Body of pancreas (tissue), 4 donors: Measurements from ENCODE around the gene IGSF21. TPM values are rescaled to one million over a fixed set of nuclear protein-coding genes. Genes with fewer than 3 reads are reported as not detected.

Experiments used
- ATAC-seq: fragments of 150-250 bp; one replicate; pipeline ENCODE4 v1.9.1; 2016
- DNase-seq, 4 donors: peaks; one replicate each; pipeline ENCODE4 v3.0.0-alpha.2; 2019
- H3K27ac ChIP-seq, 4 donors: fragments of 200-600 bp; sonication (generic); 1 replicate in 3 of 4; 2 replicates in 1 of 4; pipeline versions ENCODE4 v1.5.1 to v1.6.1; 2016 to 2019; ENCODE audit warnings: mild to moderate bottlenecking in 1 of 4, mixed read lengths in 1 of 4, moderate library complexity in 1 of 4
- H3K27me3 ChIP-seq, 2 donors: fragments of 200-600 bp; sonication (generic); one replicate each; pipeline ENCODE4 v1.6.0; 2016; ENCODE audit warnings: mild to moderate bottlenecking in 1 of 2
- H3K36me3 ChIP-seq, 2 donors: fragments of 200-600 bp; sonication (generic); replicated peaks in 1 of 2; 2 replicates each; pipeline ENCODE4 v1.5.1; 2016; ENCODE audit warnings: low read depth in 2 of 2; ENCODE audit not compliant: insufficient read depth in 1 of 2
- H3K4me1 ChIP-seq: fragments of 200-600 bp; sonication (generic); one replicate; pipeline ENCODE4 v1.6.0; 2016
- H3K4me3 ChIP-seq, 2 donors: fragments of 200-600 bp; sonication (generic); 1 replicate in 1 of 2; 2 replicates in 1 of 2; pipeline ENCODE4 v1.5.1; 2016 to 2019
- H3K9me3 ChIP-seq, 3 donors: fragments of 200-600 bp; sonication (generic); 1 replicate in 2 of 3; 2 replicates in 1 of 3; pipeline ENCODE4 v1.5.1; 2016
- CTCF ChIP-seq, 7 experiments: fragments of 450-650 bp in 4 of 7; fragments of 200-600 bp in 3 of 7; sonication (generic) in 3 of 7; IDR thresholded peaks; one replicate each; pipeline ENCODE4 v1.5.1; 2016 to 2019; ENCODE audit warnings: antibody characterized with exemption in 7 of 7
- POLR2A ChIP-seq, 3 donors: fragments of 450-650 bp; IDR thresholded peaks; one replicate each; pipeline ENCODE4 v1.6.1; 2016; ENCODE audit warnings: antibody characterized with exemption in 3 of 3, mild to moderate bottlenecking in 2 of 3
- WGBS, 2 donors: methylation state at CpG; one replicate each; pipeline ENCODE4 v1.1.5; 2017; 5-methylcytosine and 5-hydroxymethylcytosine counted together
- intact Hi-C: fragments of 100-400 bp; cut with DNase I; formaldehyde crosslinking; loops from one replicate; pipeline ENCODE4 v1.15.1; 2023
- total RNA-seq, 2 donors: library from RNA; depleted of rRNA; stranded (reverse); fragments of >200 nt; gene quantifications; one replicate each; pipeline ENCODE4 v1.1.0, GENCODE V29; 2016

The IGSF21 gene
- total RNA-seq, 2 donors from 2014 or later: 0.33 to 2.1 TPM

GRCh38 chr1:18093193-18093592, 14.4 kb upstream of the IGSF21 start:
- DNase-seq (no peak), ATAC-seq (no peak)
- 33 to 40% methylated on average over 1 to 2 of the region's 2 CpGs for WGBS, 2 donors
- TF ChIP-seq POLR2A (IDR thresholded peaks at IDR 0.05) (no peak), CTCF (IDR thresholded peaks at IDR 0.05) (no peak)
- Histone ChIP-seq H3K4me1 (no peaks in the 10 kb centered on the region), H3K36me3 (no peaks in the 10 kb centered on the region), H3K4me3 (no peak overlapping the region), H3K9me3 (no peaks in the 10 kb centered on the region), H3K27ac (no peak overlapping the region), H3K27me3 (no peaks in the 10 kb centered on the region)
- intact Hi-C loops: loop anchor here (10.0 kb wide), 1 partner anchor 438 kb away; no protein-coding TSS in a partner anchor

- Histone ChIP-seq H3K27ac (no peak overlapping the region), H3K27me3 (no peaks in the 10 kb centered on the region), H3K4me3 (no peak overlapping the region), H3K4me1 (no peaks in the 10 kb centered on the region), H3K9me3 (no peaks in the 10 kb centered on the region), H3K36me3 (no peaks in the 10 kb centered on the region)
- no peak for TF ChIP-seq POLR2A (IDR thresholded peaks at IDR 0.05)
- no peak for TF ChIP-seq CTCF (IDR thresholded peaks at IDR 0.05)
- 82 to 89% methylated on average over 2 of the region's 2 CpGs for WGBS, 2 donors
- no peak for ATAC-seq
- intact Hi-C loops: loop anchor here (10.0 kb wide), 1 partner anchor 439 kb away; no protein-coding TSS in a partner anchor
- DNase-seq: no peak
Measured at GRCh38 chr1:18093646-18094045, 14.0 kb upstream of the IGSF21 start.

GRCh38 chr1:18094096-18094495, 13.5 kb upstream of the IGSF21 start:
- Histone ChIP-seq H3K36me3 (no peaks in the 10 kb centered on the region), H3K27me3 (no peaks in the 10 kb centered on the region), H3K27ac (no peak overlapping the region), H3K4me1 (no peaks in the 10 kb centered on the region), H3K9me3 (no peaks in the 10 kb centered on the region), H3K4me3 (no peak overlapping the region)
- WGBS, 2 donors: 84 to 85% methylated on average over 1 of the region's 1 CpG
- DNase-seq: no peak
- no peak for ATAC-seq
- intact Hi-C loops: loop anchor here (10.0 kb wide), 1 partner anchor 439 kb away; no protein-coding TSS in a partner anchor
- TF ChIP-seq POLR2A (IDR thresholded peaks at IDR 0.05): no peak
- TF ChIP-seq CTCF (IDR thresholded peaks at IDR 0.05): no peak

- ATAC-seq (no peak), DNase-seq (no peak)
- TF ChIP-seq CTCF (IDR thresholded peaks at IDR 0.05) (no peak), POLR2A (IDR thresholded peaks at IDR 0.05) (no peak)
- H3K36me3 ChIP-seq: no peaks in the 10 kb centered on the region
- H3K27me3 ChIP-seq: no peaks in the 10 kb centered on the region
- no peak overlapping the region for H3K4me3 ChIP-seq
- no peak overlapping the region for H3K27ac ChIP-seq
- H3K9me3 ChIP-seq: no peaks in the 10 kb centered on the region
- intact Hi-C loops: loop anchor here (10.0 kb wide), 1 partner anchor 442 kb away; no protein-coding TSS in a partner anchor
- no peaks in the 10 kb centered on the region for H3K4me1 ChIP-seq
Measured at GRCh38 chr1:18097206-18097605, 10.4 kb upstream of the IGSF21 start.

- no peaks in the 10 kb centered on the region for H3K36me3 ChIP-seq
- no peaks in the 10 kb centered on the region for H3K4me1 ChIP-seq
- intact Hi-C loops: loop anchor here (10.0 kb wide), 1 partner anchor 444 kb away; no protein-coding TSS in a partner anchor
- no peak overlapping the region for H3K27ac ChIP-seq
- TF ChIP-seq CTCF (IDR thresholded peaks at IDR 0.05) (no peak), POLR2A (IDR thresholded peaks at IDR 0.05) (no peak)
- 53 to 58% methylated on average over 2 of the region's 2 CpGs for WGBS, 2 donors
- no peaks in the 10 kb centered on the region for H3K27me3 ChIP-seq
- H3K4me3 ChIP-seq: no peak overlapping the region
- no peaks in the 10 kb centered on the region for H3K9me3 ChIP-seq
- DNase-seq: no peak
- no peak for ATAC-seq
Measured at GRCh38 chr1:18099026-18099425, 8.6 kb upstream of the IGSF21 start.
